SK-N-SH (cell line): ENCODE measurements around the gene CHM. TPM values are rescaled to one million over a fixed set of nuclear protein-coding genes. Genes with fewer than 3 reads are reported as not detected.
"Not testable (repeated sequence)": the region's sequence is repeated elsewhere in the genome, so short reads cannot be mapped to it uniquely, and the experiment has no call there.

ENCODE experiments used
- CTCF ChIA-PET: fragments of 300-600, 350-600 bp; formaldehyde crosslinking; extraction: SDS; loops from one replicate; lab custom pipeline; 2021; lab: Yijun Ruan, JAX
- POLR2A ChIA-PET: fragments of 350-600 bp; sonication (Branson Sonifier 250); formaldehyde crosslinking; extraction: SDS; loops from one replicate; lab custom pipeline; 2020; ENCODE audit warnings: antibody characterized with exemption, inconsistent platforms; lab: Yijun Ruan, JAX
- DNase-seq: peaks from one replicate; pipeline ENCODE4 v3.0.0; 2012
- H2AFZ ChIP-seq: fragments of 200-600 bp; sonication (generic); 2 replicates; pipeline ENCODE4 v1.8.1; 2016; ENCODE audit warnings: antibody characterized with exemption, mild to moderate bottlenecking, low read depth
- H3F3A ChIP-seq: fragments of 200-600 bp; sonication (generic); replicated peaks from 2 replicates; pipeline ENCODE3; 2016; ENCODE audit warnings: antibody characterized with exemption, mild to moderate bottlenecking; ENCODE audit not compliant: insufficient read depth
- H3K27ac ChIP-seq, 2 experiments: fragments of 200-500 bp in 1 of 2; fragments of 200-600 bp in 1 of 2; sonication (Bioruptor generic) in 1 of 2; sonication (generic), shearing (Covaris generic) in 1 of 2; 2 replicates each; pipeline versions ENCODE4 v1.5.1 to v1.6.1; 2014 to 2016; ENCODE audit warnings: low read depth in 2 of 2, inconsistent platforms in 1 of 2, low read length in 1 of 2, mild to moderate bottlenecking in 1 of 2, mixed read lengths in 1 of 2
- H3K27me3 ChIP-seq: fragments of 200-600 bp; sonication (generic), shearing (Covaris generic); 2 replicates; pipeline ENCODE4 v1.6.1; 2016; ENCODE audit warnings: mixed run types; ENCODE audit not compliant: insufficient read depth
- H3K36me3 ChIP-seq, 2 experiments: fragments of 200-500 bp in 1 of 2; fragments of 200-600 bp in 1 of 2; sonication (Bioruptor generic) in 1 of 2; sonication (generic) in 1 of 2; replicated peaks in 1 of 2; 2 replicates each; pipeline versions ENCODE3 to v1.5.1; 2014 to 2016; ENCODE audit warnings: low read length in 1 of 2, mild to moderate bottlenecking in 1 of 2; ENCODE audit not compliant: insufficient read depth in 2 of 2, control insufficient read depth in 1 of 2
- H3K4me1 ChIP-seq, 2 experiments: fragments of 200-500 bp in 1 of 2; fragments of 200-600 bp in 1 of 2; sonication (Bioruptor generic) in 1 of 2; sonication (generic), shearing (Covaris generic) in 1 of 2; 2 replicates each; pipeline versions ENCODE4 v1.5.1 to v1.6.1; 2014 to 2016; ENCODE audit warnings: low read depth in 1 of 2, low read length in 1 of 2, mixed run types in 1 of 2; ENCODE audit not compliant: insufficient read depth in 2 of 2, control insufficient read depth in 1 of 2
- H3K4me2 ChIP-seq: fragments of 200-600 bp; sonication (generic), shearing (Covaris generic); 2 replicates; pipeline ENCODE4 v1.6.1; 2017; ENCODE audit warnings: mixed run types
- H3K4me3 ChIP-seq, 2 experiments: fragments of 200-500 bp in 1 of 2; fragments of 200-600 bp in 1 of 2; sonication (Bioruptor generic) in 1 of 2; sonication (generic), shearing (Covaris generic) in 1 of 2; 2 replicates each; pipeline versions ENCODE4 v1.5.1 to v1.8.1; 2014 to 2016; ENCODE audit warnings: low read depth in 2 of 2, inconsistent platforms in 1 of 2, low read length in 1 of 2, mild to moderate bottlenecking in 1 of 2, mixed read lengths in 1 of 2, moderate library complexity in 1 of 2
- H3K79me2 ChIP-seq: fragments of 200-600 bp; sonication (generic); 2 replicates; pipeline ENCODE4 v1.8.1; 2017; ENCODE audit warnings: mild to moderate bottlenecking; ENCODE audit not compliant: insufficient read depth
- H3K9ac ChIP-seq: fragments of 200-600 bp; sonication (generic); 2 replicates; pipeline ENCODE4 v1.6.1; 2017; ENCODE audit warnings: mixed run types
- H3K9me2 ChIP-seq: fragments of 200-600 bp; sonication (generic); 2 replicates; pipeline ENCODE4 v1.6.1; 2017; ENCODE audit warnings: mixed run types
- H3K9me3 ChIP-seq: fragments of 200-600 bp; sonication (generic); 2 replicates; pipeline ENCODE4 v1.6.1; 2017; ENCODE audit warnings: mixed run types, mild to moderate bottlenecking, moderate library complexity
- H4K20me1 ChIP-seq: fragments of 200-600 bp; sonication (generic); 2 replicates; pipeline ENCODE4 v1.6.1; 2017; ENCODE audit warnings: mild to moderate bottlenecking, mixed run types; ENCODE audit not compliant: insufficient read depth
- CTCF ChIP-seq: fragments of 200-600 bp; sonication (generic); IDR thresholded peaks from 2 replicates; pipeline ENCODE4 v1.6.1; 2017; ENCODE audit warnings: antibody characterized with exemption, mild to moderate bottlenecking, moderate library complexity
- EP300 ChIP-seq, 2 experiments: IDR thresholded peaks; 2 replicates each; pipeline versions ENCODE4 v1.4.0 to v1.6.1; 2012; ENCODE audit warnings: borderline replicate concordance in 1 of 2, low read depth in 1 of 2, low read length in 1 of 2
- FOXM1 ChIP-seq: IDR thresholded peaks from 2 replicates; pipeline ENCODE4 v1.4.0; 2012; ENCODE audit warnings: low read depth, mild to moderate bottlenecking
- JUND ChIP-seq: IDR thresholded peaks from 2 replicates; pipeline ENCODE4 v1.4.0; 2012
- MAX ChIP-seq: IDR thresholded peaks from 2 replicates; pipeline ENCODE4 v1.4.0; 2012; ENCODE audit warnings: low read depth
- NRF1 ChIP-seq: IDR thresholded peaks from 2 replicates; pipeline ENCODE4 v1.6.1; 2012; ENCODE audit warnings: low read depth, mild to moderate bottlenecking, low read length
- RCOR1 ChIP-seq: fragments of 150-350 bp; IDR thresholded peaks from 2 replicates; pipeline ENCODE4 v1.6.1; 2017; ENCODE audit warnings: antibody characterized with exemption, low read length
- REST ChIP-seq: IDR thresholded peaks from 2 replicates; pipeline ENCODE4 v1.6.1; 2012; ENCODE audit warnings: mild to moderate bottlenecking, low read depth, low read length, moderate library complexity
- RFX5 ChIP-seq: IDR thresholded peaks from 2 replicates; pipeline ENCODE4 v1.6.1; 2012; ENCODE audit warnings: mild to moderate bottlenecking, improper control_type of control experiment, low read length
- RXRA ChIP-seq: IDR thresholded peaks from 2 replicates; pipeline ENCODE4 v1.4.0; 2012; ENCODE audit warnings: low read depth, mild to moderate bottlenecking, borderline replicate concordance
- TAF1 ChIP-seq: IDR thresholded peaks from 2 replicates; pipeline ENCODE4 v1.6.1; 2012; ENCODE audit warnings: low read depth, mild to moderate bottlenecking, low read length, moderate library complexity, borderline replicate concordance
- TCF12 ChIP-seq: IDR thresholded peaks from 2 replicates; pipeline ENCODE4 v1.4.0; 2012
- TEAD4 ChIP-seq: IDR thresholded peaks from 2 replicates; pipeline ENCODE4 v1.4.0; 2012; ENCODE audit warnings: mild to moderate bottlenecking, borderline replicate concordance; ENCODE audit not compliant: insufficient read depth
- USF1 ChIP-seq: IDR thresholded peaks from 2 replicates; pipeline ENCODE4 v1.4.0; 2012; ENCODE audit warnings: low read depth, borderline replicate concordance
- ZBTB33 ChIP-seq: IDR thresholded peaks from 2 replicates; pipeline ENCODE4 v1.4.0; 2012; ENCODE audit warnings: low read depth, borderline replicate concordance
- WGBS: methylation state at CpG from one replicate; pipeline ENCODE4 v1.1.6; 2017; ENCODE audit warnings: low lambda C conversion rate; 5-methylcytosine and 5-hydroxymethylcytosine counted together
- polyA plus RNA-seq, 3 experiments: library from polyadenylated mRNA; depleted of rRNA; stranded (reverse); fragments of >200 nt; gene quantifications; 2 replicates each; pipeline ENCODE4 v1.2.3, GENCODE V29; 2012

The CHM gene
- polyA plus RNA-seq, 1 of the 3 experiments (the other 2 are of a cell fraction), result 12.8 TPM

- WGBS, result 73% methylated on average over 2 of the region's 2 CpGs
Measured at GRCh38 chrX:85934399-85934798, 113.0 kb downstream of the CHM start.

GRCh38 chrX:85930099-85930498 is 117.3 kb downstream of the CHM start:
- no peaks in the 10 kb centered on the region for H3K27me3 ChIP-seq
- 81% methylated on average over 3 of the region's 3 CpGs for WGBS
- H2AFZ ChIP-seq, result no peak overlapping the region
- H3F3A ChIP-seq, result no peaks in the 10 kb centered on the region
- H3K9me2 ChIP-seq, result no peaks in the 10 kb centered on the region
- H3K36me3 ChIP-seq, result peaks cover 0 to 6% of the 10 kb centered on the region in 2 experiments
- no peaks in the 10 kb centered on the region for H3K4me1 ChIP-seq
- POLR2A ChIA-PET, result no interaction called here
- peaks cover 5% of the 10 kb centered on the region; the same call in 1 of the 2 replicates for H4K20me1 ChIP-seq
- no peak overlapping the region for H3K4me2 ChIP-seq
- no peaks in the 10 kb centered on the region for H3K9me3 ChIP-seq
- H3K4me3 ChIP-seq, result no peak overlapping the region
- no peak for DNase-seq
- CTCF ChIA-PET, result no interaction called here
- H3K27ac ChIP-seq, result no peak overlapping the region
- TF ChIP-seq FOXM1 (no peak), RCOR1 (no peak), ZBTB33 (no peak), CTCF (no peak), TAF1 (no peak), TEAD4 (no peak), RXRA (no peak), USF1 (no peak), JUND (no peak), EP300 (IDR thresholded peaks at IDR 0.05; ENCODE audit: borderline replicate concordance in 1 of 2, low read depth in 1 of 2, low read length in 1 of 2) (no peak), MAX (no peak), RFX5 (no peak), NRF1 (no peak), REST (no peak), TCF12 (no peak)
- TF ChIP-seq, all 33 proteins: peak for 0
- Histone ChIP-seq H3K9ac (no peak overlapping the region), H3K79me2 (no peaks in the 10 kb centered on the region)

More at GRCh38 chrX:85934399-85934798, 113.0 kb downstream of the CHM start:
- H3K27ac ChIP-seq, H3K9ac ChIP-seq, H3K27me3 ChIP-seq, H3K36me3 ChIP-seq, POLR2A ChIA-PET, H3K4me2 ChIP-seq, H3K4me3 ChIP-seq, DNase-seq, CTCF ChIA-PET, H3K4me1 ChIP-seq, H4K20me1 ChIP-seq, H3K9me3 ChIP-seq, H3K9me2 ChIP-seq, H3K79me2 ChIP-seq, H2AFZ ChIP-seq, H3F3A ChIP-seq: not testable (repeated sequence)
